Stimulated activated CD8-positive, alpha-beta memory T cell treated with anti-CD3 and anti-CD28 coated beads, Interleukin-12 subunit alpha, Interleukin-12 subunit beta, amount 100 ng/mL, for 4 hours (primary cell): Measurements from ENCODE around the gene CARTPT.

Source experiments
- DNase-seq: peaks from one replicate; pipeline ENCODE4 v3.0.0-alpha.2; 2020; ENCODE audit warnings: low read depth

Gene CARTPT

GRCh38 chr5:71737931-71738539 lies 19.0 kb downstream of the CARTPT start:
- no peak for DNase-seq

GRCh38 chr5:71738662-71739361 lies 19.7 kb downstream of the CARTPT start:
- DNase-seq = no peak

- DNase-seq = no peak
Measured at GRCh38 chr5:71740015-71740753, 21.1 kb downstream of the CARTPT start.

- no peak for DNase-seq
Measured at GRCh38 chr5:71743155-71743554, 24.1 kb downstream of the CARTPT start.

DNA sequence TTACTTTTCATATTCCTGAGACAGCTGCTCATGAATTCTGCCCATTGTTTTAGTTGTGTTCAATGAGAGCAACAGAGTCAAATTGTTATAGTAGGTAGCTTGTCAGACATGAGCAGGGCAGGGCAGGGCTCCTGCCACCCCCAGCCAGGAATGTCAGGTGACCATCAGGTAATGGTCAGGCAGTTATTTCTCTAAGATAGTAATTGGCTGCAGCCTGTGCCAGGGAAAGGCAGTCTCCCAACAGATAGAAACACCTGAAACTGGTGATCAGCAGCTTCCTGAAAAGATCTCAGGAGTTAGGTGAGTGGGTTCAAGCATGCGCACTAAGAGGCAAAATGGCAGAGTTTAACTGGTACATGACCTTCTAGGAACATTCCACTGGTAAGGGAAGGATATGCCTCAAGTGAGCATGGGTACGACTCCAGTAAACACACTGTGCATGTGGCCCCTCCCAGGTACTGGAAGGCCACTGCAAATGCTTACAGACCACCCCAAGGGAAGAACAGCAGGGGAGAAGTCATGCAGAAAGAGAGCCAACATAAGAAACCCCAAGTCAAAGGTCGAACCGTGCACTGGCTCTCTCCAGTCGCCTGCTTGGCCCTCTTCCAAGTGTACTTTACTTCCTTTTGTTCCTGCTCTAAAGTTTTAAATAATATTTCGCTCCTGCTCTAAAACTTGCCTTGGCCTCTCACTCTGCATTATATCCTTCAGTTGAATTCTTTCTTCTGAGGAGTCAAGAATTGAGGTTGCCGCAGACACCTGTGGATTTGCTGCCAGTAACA lies 25.1 kb downstream of the CARTPT start:
- no peak for DNase-seq

DNA sequence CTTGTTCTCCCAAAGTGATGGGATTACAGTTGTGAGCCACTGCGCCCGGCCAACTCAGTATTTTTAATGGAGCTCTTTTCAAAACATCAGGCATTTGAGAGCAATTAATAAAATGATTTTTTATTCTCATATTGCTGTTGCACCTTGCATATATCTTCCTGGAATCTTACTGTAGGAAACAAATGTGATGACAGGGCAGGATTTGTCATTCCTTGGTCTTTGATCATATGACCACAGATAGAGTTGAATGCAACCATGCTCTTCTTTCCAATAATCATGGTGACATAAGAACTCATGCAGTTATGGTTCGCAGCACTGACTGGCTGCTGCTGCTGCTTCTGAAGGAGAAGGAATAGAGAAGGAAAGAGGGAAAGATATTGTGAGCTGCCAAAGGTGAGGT lies 28.1 kb downstream of the CARTPT start:
- no peak for DNase-seq

DNA sequence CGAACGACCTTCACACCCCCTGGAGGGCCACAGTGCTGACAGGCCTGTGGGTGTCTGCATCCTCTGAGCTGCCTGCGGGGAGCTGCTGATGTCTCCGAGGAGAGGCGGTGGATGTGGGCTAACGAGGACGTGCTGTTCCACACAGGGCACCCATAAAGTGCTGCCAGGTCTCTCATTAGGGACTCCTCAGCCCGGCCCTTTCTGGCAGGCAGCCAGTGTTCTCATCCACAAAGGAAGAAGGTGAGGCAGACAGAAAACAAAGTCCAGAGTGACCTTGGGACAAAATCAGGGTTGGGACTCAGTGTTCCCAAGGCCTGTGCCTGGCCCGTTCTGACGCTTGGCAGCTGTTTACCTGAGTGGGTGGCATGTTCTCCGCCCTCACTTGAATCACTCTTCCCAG lies 29.3 kb downstream of the CARTPT start:
- DNase-seq = no peak

DNA sequence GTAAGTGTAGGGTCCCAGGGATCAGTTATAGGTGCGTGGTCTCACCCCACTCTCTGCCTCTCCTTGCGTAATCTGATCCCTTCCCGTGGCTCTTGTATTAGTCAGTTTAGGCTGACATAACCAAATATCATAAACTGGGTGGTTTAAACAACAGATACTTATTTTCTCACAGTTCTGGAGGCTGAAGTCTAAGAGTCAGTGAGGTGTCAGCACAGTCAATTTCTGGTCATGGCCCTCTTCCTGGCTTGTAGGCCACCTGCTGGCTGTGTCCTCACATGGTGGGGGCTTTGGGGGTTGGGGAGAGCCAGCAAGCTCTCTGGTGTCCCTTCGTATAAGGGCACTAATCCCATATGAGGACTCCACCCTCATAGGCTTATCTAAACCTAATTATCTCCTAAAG lies 32.3 kb downstream of the CARTPT start:
- no peak for DNase-seq

DNA sequence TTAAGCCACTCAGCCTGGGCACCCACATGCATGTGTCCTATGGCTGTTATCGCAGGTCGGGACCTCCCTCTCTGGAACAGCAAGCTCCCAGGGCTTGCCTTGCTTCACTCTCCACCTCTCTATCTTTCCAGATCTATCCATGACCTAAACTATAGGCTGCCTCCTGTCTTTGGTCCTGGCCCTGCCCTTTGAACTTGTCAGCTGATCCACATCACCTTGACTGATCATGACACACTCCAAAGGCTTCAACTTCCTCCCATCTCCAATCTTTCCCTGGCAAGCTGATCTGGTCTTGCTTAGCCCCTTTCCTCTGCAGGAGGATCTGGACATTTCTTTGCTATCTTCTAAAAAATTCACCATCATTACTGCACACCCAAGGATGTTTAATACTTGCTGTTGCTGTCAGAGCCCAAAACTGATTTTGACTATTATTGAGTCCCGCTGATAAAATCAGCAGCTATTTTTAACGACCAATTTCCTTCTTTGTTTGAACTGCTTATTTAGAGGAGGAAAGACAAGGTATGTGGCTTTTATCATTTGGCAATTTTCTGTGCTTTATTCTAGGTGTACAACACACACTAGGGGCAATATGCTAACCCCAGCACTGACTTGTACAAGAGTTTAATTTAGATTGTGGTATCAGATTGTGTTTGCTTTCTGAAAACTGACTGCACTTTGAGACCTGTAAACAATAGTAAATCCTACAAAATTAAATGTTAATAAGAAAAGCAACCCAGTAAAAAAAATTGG lies 33.5 kb downstream of the CARTPT start:
- DNase-seq = no peak

DNA sequence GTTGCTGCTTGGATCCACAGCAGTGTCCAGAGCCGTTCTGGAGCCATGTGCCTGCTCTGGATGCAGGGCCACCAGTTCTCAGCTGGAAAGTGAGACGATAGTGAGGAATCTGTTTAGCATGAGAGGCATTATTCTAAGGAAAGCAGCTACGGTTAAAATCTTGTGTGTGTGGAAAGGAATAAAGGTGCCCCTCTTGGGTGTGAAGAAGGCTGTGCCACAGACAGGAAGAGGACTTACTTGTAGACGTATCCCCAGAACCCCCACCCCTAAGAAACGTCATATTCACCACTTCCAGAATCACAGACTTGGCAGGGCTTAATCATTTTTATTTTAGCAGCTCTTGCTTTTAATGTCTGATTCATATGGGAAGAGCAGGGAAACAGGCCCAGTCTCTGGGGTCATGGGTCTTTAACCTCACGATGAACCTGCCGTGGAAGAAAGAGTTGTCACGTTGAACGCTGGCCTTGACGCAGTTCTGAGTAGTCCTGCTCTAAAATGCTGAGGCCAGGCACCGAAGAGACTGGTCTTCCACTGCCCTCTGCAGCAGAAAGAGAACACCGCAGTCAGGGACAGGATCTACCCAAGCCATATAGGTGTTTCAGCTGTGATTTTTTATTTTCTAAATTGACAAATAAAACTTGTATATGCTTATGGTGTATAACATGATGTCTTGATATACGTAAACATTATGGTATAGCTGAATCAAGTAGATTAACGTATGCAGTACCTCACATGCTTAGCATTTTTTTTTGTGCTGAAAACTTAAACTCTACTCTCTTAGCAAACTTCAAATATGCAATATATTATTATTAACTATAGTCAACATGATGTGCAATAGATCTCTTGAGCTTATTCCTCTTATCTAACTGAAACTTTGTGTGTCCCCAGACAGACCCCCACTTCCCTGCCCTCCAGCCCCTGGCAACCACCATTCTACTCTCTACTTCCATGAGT lies 38.8 kb downstream of the CARTPT start:
- no peak for DNase-seq

- DNase-seq = no peak
Measured at GRCh38 chr5:71762826-71763225, 43.8 kb downstream of the CARTPT start.

DNA sequence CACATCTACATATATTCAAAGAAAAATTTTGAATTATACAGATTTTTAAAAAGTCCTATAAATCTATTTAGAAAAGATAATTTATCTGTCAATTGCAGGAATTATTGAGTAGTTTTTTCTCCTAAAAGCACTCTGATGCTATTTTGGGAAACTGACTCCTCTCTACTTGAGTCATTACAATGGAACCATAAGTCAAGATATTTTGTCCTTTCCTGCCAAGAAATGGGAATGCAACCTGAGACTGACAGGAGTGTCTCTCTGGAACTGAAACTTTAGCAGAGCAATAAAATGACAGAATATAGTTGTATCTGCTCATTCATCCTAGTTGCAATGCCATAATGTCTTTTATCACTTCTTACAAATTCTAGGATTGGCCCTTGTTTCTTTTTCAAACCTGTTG lies 48.6 kb downstream of the CARTPT start:
- DNase-seq = no peak

GRCh38 chr5:71769287-71769686 lies 50.2 kb downstream of the CARTPT start:
- no peak for DNase-seq

DNA sequence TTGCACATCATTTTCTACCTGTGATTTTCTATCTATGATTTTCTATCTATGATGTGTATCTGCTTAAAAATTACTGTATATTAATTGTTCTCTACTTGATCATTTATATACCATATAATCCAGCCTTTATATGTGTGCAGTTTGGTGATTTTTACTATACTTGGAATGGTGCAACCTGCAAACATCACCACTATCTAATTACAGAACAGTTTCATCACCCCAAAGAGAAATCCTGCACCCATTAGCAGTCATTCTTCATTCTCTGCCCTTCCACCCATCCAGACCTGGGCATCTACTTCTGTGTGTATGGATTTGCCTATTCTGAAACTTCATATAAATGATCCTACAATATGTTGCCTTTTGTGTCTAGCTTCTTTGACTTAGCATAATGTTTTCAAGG lies 51.3 kb downstream of the CARTPT start:
- DNase-seq = no peak
